Measurements from ENCODE around the gene DOCK8. TPM values are rescaled to one million over a fixed set of nuclear protein-coding genes. Genes with fewer than 3 reads are reported as not detected.

DOCK8 gene
- total RNA-seq, 1 experiment from 2014 or later, result 1.4 TPM

GRCh38 chr9:296411-296810 is 81.7 kb downstream of the DOCK8 start:
- H3K27ac Mint-ChIP-seq, result no peak overlapping the region

More at GRCh38 chr9:296411-296810, 81.7 kb downstream of the DOCK8 start:
- peaks cover 0 to 3% of the 10 kb centered on the region in 2 experiments; a peak in 1 of 4 replicates for H3K4me1 Mint-ChIP-seq
- Histone ChIP-seq H3K9me3 (ENCODE audit: control insufficient read depth, low read depth, low read length) (no peaks in the 10 kb centered on the region), H3K4me1 (ENCODE audit: insufficient read depth, low read length) (no peaks in the 10 kb centered on the region), H2BK15ac (ENCODE audit: low read depth, low read length) (no peak overlapping the region), H4K8ac (replicated peaks; ENCODE audit: insufficient read length, low read depth, low read length) (no peak overlapping the region), H3K79me1 (ENCODE audit: insufficient read depth, low read depth, low read length, poor library complexity, severe bottlenecking) (no peaks in the 10 kb centered on the region), H2AK5ac (ENCODE audit: insufficient read length, low read length) (no peak overlapping the region), H4K20me1 (ENCODE audit: control insufficient read depth, insufficient read depth, insufficient read length) (no peaks in the 10 kb centered on the region), H3K14ac (ENCODE audit: insufficient read depth, low read length) (no peak overlapping the region), H2BK20ac (ENCODE audit: low read depth, low read length, poor library complexity, severe bottlenecking) (no peak overlapping the region), H3T11ph (ENCODE audit: low read length) (no peak overlapping the region), H3K79me2 (ENCODE audit: insufficient read depth, low read length) (no peaks in the 10 kb centered on the region), H3K56ac (ENCODE audit: insufficient read length, low read depth, low read length) (no peak overlapping the region), H2BK120ac (ENCODE audit: low read depth, low read length, poor library complexity, severe bottlenecking) (no peak overlapping the region), H2BK5ac (ENCODE audit: insufficient read length, low read length) (no peak overlapping the region), H2AFZ (ENCODE audit: low read length) (no peak overlapping the region), H3K18ac (ENCODE audit: insufficient read length, low read depth, low read length) (no peak overlapping the region), H3K9ac (ENCODE audit: extremely low read depth, insufficient read length, low read length) (no peak overlapping the region), H3K27ac (ENCODE audit: insufficient read length, low read depth, low read length) (no peak overlapping the region), H3K4me2 (ENCODE audit: insufficient read depth, insufficient read length, low read length) (no peak overlapping the region), H3K27me3 (ENCODE audit: insufficient read depth, low read length) (no peaks in the 10 kb centered on the region), H3K23ac (ENCODE audit: insufficient read length, low read depth, low read length) (no peak overlapping the region), H4K91ac (ENCODE audit: insufficient read length, low read depth, low read length) (no peak overlapping the region), H2BK12ac (ENCODE audit: insufficient read length, low read depth, low read length) (no peak overlapping the region), H3K23me2 (ENCODE audit: insufficient read length, low read depth, low read length, poor library complexity, severe bottlenecking) (no peaks in the 10 kb centered on the region), H3K4ac (ENCODE audit: low read depth, low read length) (no peak overlapping the region), H4K5ac (ENCODE audit: insufficient read length, low read depth, low read length) (no peak overlapping the region)
- no CpG with 5 or more reads among the region's 3 CpGs for WGBS (ENCODE audit: extremely low coverage, insufficient read length, low lambda C conversion rate)
- H3K27me3 Mint-ChIP-seq (ENCODE audit: low read depth), result no peaks in the 10 kb centered on the region
- TF ChIP-seq CTCF (conservative IDR thresholded peaks at IDR 0.05), result no peak
- no peak overlapping the region for H3K4me3 Mint-ChIP-seq
- no peaks in the 10 kb centered on the region; a peak in 1 of 5 replicates for H3K9me3 Mint-ChIP-seq
- no peaks in the 10 kb centered on the region for H3K36me3 Mint-ChIP-seq (ENCODE audit: insufficient read depth in 1 of 3, low read depth in 3 of 3)
- DNase-seq, result no peak
